Stimulated activated CD8-positive, alpha-beta memory T cell treated with anti-CD3 and anti-CD28 coated beads, Interleukin-15, amount 100 ng/mL, for 24 hours (primary cell): ENCODE measurements around the gene ILRUN.
"Not testable (repeated sequence)": the region's sequence is repeated elsewhere in the genome, so short reads cannot be mapped to it uniquely, and the experiment has no call there.

Source experiments
- DNase-seq: peaks from one replicate; pipeline ENCODE4 v3.0.0-alpha.2; 2020; ENCODE audit warnings: low read depth

ILRUN gene

DNA sequence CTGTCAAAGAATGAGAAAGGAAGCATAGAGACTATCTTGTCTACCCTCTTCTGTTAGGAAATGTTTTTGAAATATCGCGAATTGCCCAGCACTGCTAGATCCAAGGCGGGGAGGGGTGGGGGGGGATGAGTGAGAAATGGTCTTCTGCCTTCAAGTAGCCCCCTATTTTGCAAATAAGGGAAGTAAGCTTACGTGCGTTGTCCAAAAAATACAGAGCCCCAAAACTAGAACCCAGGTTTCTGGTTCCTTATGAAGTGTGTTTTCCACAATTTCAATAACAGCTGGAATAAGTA lies 923 bp upstream of the ILRUN start:
- DNase-seq = no peak

DNA sequence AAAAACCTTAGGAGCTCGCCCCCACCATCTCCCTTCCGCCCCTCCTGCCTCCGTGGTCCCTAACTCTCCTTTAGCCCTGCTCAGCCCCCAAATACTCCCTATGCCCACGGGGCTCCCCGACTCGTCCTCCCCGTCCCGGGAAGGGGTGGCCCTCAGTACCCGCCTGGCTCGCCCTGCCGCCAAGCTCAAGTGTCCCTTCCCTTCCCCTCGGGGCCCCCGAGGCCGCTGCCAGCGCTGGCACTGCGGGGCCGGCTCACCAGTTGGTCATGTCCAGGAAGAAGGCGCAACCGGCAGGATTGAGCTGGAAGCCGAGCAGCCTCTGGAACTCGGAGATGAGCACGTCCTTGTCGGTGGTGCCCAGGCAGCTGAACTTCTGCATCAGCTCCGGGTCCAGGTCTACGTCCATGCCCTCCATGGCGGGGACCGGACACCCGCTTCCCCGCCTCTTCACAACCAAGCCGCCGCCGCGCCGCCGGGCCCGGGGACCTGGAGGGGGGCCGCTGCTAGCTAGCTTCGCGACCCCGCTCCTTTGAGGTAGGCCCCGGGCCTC lies 303 bp downstream of the ILRUN start:
- DNase-seq = peak; percentile 13

DNA sequence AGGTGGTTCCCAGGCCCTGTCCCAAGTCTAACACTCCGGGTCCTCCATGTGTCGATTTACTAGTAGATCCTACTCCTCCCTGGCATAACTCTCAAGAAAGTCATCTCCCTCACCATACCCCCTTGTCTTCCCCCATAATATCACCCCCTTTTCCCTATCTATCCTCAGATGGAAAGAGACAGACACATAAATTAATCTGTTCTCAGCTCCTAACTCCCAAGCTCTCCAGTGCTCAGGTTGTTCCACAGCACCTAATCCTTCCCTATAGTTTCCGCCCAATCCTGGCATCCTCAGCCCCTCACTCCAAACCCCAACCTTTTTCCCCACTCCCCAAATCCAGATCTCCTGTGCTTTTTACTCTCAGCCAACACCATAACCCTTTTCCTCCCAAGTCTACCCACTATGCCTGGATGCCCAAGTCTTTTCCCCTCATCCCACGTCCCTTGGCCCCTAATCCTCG lies 808 bp downstream of the ILRUN start:
- DNase-seq = no peak

DNA sequence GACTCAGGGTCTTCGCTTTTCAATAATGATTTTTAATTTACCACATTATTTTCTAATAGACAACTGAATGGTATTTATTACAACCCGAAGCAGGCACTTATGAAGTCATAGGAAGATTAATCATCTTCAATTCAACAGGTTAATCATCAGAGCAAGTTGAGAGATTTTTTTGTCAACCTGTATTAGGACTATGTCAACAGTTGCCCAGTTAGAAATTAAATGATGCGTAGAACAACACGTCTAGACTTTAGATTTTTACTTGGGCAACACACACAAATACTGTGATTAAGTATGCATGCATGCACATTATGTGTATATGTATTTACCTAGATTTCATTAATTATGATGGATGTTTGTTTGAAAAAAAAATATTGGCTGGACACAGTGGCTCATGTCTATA lies 4.3 kb downstream of the ILRUN start:
- DNase-seq = no peak

DNA sequence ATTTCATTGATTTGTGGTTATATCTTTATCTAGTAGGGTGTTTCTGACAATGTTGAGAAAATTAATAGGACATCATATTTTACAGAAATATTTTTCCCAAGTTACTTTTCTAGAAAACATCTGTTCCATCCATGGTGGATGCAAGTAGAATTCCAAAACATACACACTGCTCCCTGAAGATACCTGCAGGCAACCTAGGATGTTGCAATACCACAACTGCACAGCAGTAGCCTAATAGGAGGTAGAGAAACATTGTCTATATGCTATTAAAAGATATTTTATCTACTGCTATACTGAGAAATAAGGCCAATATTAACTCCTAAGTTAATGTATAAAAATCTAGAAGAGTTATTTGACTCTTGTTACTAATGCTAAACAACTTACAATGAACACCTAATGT lies 6.8 kb downstream of the ILRUN start:
- no peak for DNase-seq

DNA sequence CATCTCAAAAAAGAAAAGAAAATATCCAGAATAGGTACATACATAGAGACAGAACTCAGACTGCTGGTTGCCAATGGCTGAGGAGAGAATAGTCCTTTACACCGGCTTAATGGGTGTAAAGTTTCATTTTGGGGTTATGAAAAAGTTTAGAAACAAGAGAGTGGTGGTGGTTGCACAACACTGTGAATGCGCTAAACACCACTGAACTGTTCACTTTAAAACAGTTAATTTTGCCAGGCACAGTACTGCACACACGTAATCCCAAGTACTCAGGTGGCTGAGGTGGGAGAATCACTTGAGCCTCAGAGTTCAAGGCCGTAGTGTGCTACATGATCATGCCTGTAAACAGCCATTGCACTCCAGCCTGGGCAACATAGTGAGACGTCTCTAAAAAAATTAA lies 7.6 kb downstream of the ILRUN start:
- no peak for DNase-seq

DNA sequence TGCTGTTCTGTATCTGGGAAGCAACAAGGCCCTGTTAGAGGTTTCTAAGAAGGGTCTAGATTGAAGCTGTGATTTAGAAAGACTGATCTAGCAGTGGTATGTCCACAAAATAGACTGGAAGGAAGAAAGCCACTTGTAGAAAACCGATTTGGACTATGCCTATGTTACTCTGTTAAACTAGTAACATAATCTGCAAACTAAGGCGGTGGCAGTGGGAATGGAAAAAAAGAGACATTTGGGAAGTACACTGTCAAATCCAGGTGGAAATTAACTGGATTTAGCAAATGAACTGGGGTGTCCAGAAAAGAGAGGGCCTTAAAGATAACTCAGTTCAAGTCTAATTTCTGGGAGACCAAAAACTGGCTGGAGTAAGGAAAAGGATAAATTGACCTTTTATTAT lies 11.6 kb downstream of the ILRUN start:
- DNase-seq = no peak

DNA sequence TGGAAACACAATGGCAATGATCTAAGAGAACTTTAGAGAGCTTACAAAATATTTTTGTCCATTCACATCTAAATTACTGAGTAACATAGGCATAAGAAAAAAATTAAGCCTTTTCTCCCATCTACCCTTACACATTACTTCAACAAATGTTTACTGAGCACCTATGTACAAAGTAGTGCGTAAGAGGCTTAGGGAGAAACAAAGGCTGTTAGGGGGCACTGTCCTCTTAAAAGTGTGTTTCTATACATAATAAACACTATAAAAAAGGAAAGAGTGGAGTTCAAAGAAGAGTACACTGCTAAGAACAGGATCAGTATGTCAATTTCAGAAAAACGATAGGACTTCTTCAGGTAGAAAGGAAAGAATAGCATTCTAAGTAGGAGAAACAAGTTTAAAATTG lies 12.2 kb downstream of the ILRUN start:
- DNase-seq = no peak

DNA sequence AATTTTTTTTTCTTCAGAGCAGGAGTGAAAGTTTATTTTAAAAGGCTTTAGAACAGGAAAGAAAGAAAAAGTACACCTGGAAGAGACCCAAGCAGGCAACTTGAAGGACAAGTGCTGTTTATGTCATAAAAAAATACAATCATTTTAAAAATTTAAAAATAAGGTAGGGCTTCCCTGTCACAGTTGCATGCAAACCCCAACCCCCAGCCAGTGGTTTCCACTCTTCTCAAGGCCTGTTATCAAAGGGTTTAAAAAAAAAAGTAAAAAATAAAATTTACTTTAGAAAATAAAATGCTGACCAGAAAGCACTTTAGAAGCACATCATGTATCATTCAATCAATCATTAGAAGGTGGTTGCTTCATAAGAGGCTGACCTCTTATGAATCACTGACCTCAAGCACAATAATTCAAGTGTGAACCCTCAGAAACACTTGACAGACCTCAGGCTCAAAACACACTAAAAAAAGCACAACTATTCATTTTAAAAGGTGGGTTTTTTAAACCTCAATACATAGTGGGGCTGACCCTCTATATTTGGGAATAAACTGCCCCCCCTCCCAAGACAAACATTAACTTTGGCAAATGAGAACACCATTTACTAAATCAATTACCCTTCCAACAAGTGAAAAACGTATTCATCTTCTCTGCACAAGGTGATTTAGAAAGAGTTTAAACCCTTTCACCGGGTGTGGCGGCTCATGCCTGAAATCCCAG lies 15.6 kb downstream of the ILRUN start:
- DNase-seq = no peak

DNA sequence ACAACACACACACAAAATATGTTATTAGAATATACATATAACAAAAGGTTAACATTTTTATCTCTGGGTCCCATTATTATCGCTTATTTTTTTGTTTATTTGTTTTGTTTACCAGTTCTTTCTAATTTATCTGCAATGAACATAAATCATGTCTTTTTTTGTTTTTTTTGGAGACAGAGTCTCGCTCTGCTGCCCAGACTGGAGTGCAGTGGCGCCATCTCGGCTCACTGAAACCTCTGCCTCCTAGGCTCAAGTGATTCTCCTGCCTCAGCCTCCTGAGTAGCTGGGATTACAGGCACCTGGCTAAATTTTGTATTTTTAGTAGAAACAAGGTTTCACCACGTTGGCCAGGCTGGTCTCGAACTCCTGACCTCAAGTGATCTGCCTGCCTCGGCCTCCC lies 16.3 kb downstream of the ILRUN start:
- DNase-seq = not testable (repeated sequence)

DNA sequence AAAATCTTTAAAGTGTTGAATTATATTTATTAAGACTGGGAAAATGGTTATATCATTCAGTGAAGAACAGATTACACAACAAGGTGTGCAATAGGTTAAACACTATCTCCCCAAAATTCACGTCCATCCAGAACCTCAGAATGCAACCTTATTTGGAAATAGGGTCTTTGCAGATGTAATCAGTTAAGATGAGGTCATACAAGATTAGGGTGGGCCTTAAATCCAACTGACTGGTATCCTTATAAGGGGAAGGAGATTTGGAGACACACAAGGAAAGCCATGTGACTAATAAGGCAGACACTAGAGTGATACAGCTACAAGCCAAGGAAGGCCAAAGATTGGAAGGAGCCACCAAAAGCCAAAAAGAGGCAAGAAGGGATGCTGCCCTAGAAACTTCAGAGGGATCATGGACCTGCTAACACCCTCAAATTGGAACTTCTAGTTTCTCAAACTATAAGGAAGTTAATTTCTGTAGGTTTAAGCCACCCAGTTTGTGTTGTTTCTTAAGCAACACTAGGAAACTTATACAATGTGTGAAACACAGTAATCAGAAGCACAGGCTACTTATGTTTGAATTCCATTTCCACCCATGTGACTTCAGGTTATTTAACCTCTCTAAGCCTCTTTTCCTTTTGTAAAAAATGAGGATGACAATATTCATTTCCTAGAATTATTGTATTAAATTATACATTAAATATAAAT lies 16.9 kb downstream of the ILRUN start:
- DNase-seq = no peak

DNA sequence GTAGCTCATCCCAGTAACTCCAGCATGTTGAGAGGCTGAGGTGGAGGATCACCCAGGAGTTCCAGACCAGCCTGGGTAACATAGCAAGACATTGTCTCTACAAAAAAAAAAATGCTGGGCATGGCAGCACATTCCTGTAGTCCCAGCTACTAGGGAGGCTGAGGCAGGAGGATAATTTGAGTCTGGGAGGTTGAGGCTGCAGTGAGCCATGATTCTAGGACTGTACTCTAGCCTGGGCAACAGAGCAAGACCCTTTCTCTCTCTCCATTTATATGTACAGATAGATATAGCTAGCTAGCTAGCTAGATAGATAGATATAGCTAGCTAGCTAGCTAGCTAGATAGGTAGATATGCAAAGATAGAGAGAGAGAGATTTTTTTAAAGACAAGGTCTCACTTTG lies 20.4 kb downstream of the ILRUN start:
- no peak for DNase-seq

DNA sequence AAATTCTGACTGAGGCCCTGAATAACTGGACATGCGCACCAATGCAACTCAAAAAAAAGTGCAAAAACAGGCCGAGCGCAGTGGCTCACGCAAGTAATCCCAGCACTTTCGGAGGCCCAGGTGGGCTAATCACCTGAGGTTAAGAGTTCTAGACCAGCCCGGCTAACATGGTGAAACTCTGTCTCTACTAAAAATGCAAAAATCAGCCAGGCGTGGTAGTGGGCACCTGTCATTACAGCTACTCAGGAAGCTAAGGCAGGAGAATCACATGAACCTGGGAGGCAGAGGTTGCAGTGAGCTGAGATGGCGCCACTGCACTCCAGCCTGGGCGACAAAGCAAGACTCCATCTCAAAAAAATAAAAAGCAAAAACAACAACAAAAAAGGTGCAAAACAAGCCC lies 21.6 kb downstream of the ILRUN start:
- not testable (repeated sequence) for DNase-seq

DNA sequence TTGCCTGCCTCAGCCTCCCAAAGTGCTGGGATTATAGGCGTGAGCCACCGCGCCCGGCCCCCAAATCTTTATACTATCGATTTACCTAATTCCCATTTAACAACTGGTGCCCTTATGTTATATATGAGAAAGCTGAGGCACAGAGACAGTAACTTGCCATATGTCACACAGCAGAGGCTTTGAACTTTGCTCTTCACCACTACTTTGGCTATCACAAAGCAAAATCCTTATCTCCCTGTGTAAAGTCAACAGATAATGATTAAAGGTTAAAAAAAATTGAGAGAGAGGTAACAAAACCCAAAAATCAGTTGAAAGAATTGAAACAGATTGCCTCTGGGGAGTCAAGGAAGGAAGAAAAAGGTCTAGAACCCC lies 22.3 kb downstream of the ILRUN start:
- DNase-seq = no peak

DNA sequence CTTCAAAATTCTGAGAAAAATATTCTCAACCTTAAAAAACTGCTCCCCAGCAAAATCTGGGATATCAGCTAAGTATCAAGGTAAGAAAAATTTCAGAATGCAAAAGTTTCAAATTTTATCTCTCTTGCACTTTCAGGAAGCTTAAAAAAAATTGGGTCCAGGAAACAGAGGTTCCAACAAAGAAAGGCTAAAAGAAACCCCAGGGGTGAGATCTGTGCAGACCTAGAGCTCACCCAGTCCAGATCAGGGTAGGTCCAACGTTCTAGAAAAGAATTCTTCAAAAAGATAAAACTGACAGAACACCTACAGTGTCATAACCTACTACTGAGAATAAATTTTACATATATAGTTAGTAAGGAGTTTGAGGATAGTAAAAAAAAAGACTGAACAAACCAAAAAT lies 23.5 kb downstream of the ILRUN start:
- no peak for DNase-seq

DNA sequence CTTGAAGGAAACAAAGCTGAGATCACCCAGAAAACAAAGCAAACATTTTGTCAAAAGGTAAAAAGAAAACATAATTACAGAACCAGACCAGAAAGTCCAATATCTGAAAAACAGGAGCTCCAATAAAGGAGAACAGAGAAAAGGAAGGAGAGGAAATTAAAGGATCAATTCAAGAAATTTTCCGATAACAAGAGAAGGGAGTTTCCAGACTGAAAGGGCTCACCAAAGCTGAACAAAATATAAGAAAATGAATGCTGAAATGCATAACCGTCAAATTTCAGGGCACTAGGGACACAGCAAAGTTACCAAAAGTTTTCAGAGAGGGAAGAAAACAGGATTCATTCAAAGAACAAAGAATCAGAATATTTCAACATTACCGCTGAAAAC lies 23.9 kb downstream of the ILRUN start:
- DNase-seq = no peak

DNA sequence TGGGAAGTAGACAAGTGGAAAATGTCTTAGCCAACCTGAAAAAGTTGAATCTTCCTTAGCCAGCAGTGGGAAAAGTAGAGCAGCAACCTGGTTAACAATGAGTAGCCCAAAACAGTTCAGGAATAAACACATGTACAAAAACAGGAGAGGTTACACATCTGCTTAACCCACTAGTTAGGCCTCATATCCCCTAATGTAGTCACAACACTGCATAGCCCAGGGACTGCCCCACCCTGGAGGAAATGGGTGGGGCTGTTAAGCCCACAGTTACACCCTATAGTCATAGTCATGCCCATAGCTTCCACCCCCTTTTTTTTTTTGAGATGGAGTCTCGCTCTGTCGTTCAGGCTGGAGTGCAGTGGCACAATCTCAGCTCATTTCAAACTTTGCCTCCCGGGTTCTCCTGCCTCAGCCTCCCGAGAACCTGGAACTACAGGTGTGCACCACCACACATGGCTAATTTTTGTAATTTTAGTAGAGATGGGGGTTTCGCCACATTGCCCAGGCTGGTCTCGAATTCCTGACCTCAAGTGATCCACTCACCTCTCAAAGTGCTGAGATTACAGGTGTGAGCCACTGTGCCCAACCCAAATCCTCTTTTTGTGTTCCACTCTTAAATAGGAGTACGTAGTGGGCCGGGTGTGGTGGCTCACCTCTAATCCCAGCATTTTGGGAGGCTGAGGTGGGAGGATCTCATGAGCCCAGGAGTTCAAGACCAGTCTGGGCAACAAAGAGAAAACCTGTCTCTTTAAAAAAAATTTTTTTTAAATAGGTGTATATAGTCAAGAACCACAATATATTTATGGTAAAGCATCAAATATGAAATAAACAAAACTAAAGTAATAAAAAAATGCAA lies 24.5 kb downstream of the ILRUN start:
- DNase-seq = peak; percentile 23

DNA sequence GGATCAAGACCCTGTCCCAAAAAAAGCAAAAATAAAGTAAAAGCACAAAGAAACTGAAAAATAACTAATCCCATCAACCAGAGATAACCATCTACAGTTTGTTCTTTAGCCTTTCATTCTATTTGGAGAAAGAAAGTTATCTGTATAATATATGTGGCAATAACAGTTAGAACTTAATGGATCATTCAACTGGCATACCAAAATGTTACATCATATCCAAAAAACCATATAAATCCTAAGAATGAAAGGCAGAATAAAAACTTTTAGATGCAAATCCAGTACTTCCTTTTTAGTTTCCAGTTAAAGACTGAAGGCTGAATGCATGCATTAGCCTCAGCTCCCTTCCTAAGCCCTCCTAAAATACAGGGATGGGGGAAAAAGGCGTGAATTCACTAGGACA lies 25.2 kb downstream of the ILRUN start:
- DNase-seq = no peak

DNA sequence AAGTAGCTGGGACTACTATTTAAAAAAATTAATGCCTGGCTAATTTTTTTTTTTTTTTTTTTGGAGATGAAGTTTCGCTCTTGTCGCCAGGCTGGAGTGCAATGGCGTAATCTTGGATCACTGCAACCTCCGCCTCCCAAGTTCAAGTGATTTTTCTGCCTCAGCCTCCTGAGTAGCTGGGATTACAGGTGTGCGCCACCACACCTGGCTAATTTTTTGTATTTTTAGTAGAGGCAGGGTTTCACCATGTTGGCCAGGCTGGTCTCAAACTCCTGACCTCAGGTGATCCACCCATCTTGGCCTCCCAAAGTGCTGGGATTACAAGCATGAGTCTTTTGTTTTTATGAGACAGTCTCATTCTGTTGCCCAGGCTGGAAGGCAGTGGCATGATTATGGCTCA lies 27.8 kb downstream of the ILRUN start:
- not testable (repeated sequence) for DNase-seq

DNA sequence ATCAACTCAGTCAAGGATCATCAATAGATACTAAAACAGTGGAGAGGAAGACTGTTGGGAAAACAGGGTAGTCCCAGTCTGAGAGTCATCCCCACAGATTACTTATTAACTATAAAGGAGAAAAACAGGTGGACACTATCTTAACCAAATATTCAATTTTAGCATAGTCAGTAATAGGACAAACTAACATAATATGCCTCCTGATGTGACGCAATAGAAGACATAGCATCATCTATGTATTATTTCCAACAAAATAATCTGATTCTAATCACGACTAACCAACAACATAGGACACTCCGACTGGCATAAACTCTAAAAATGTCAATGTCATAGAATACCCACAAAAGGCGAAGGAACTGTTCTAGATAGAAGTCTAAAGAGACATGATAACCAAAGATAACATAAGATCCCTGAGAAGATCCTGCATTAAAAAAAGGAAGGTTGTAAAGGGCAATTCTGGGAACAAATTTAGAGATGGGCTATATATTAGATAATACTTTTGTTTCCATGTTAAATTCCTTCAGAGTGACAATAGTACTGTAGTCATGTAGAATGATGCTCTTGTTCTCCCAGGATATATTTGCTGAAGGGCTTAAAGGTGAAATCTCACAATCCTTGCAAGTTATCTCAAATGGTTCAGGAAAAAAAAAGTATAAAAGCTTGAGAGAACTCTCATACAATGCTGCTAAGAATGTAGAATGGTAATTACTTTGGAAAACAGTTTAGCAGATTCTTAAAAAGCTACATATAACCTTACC lies 28.9 kb downstream of the ILRUN start:
- DNase-seq = no peak

DNA sequence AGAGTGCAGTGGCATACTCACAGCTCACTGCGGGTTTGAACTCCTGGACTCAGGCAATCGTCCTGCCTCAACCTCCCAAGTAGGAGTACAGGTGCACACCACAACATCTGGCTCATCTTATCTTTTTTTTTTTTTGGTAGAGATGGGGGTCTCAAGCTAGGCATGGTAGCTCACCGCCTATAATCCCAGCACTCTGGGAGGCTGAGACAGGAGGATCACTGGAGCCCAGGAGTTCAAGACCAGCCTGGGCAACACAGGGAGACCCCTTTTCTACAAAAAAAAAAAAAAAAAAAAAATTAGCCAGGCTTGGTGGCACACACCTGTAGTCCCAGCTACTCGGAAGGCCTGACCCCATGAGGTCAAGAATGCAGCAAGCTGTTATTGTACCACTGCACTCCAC lies 31.5 kb downstream of the ILRUN start:
- no peak for DNase-seq
